ENCODE results near the gene SMIM36.

Gene SMIM36

GRCh38 chr17:55543709-55544108, 32.5 kb upstream of the SMIM36 start:
- Histone ChIP-seq H3K27me3 (replicated peaks; ENCODE audit: insufficient read depth, low read length) (no peaks in the 10 kb centered on the region), H3K4me2 (ENCODE audit: low read depth, low read length) (no peak overlapping the region), H3K9me3 (replicated peaks; ENCODE audit: insufficient read depth, low read length) (no peaks in the 10 kb centered on the region), H3K9me2 (replicated peaks; ENCODE audit: insufficient read depth, low read length) (no peaks in the 10 kb centered on the region), H3K27ac (ENCODE audit: low read length) (no peak overlapping the region), H2AFZ (ENCODE audit: low read length) (no peak overlapping the region), H4K20me1 (ENCODE audit: insufficient read depth, low read length) (no peaks in the 10 kb centered on the region), H3K4me1 (ENCODE audit: low read length) (no peaks in the 10 kb centered on the region), H3K9ac (ENCODE audit: low read length) (no peak overlapping the region), H3K36me3 (replicated peaks; ENCODE audit: insufficient read depth, low read length) (no peaks in the 10 kb centered on the region), H3K4me3 (ENCODE audit: low read length) (no peak overlapping the region), H3F3A (ENCODE audit: insufficient read depth, low read length) (no peaks in the 10 kb centered on the region), H3K79me2 (ENCODE audit: low read length) (no peaks in the 10 kb centered on the region)
- no peak for DNase-seq
- TF ChIP-seq EZH2 (optimal IDR thresholded peaks at IDR 0.05; ENCODE audit: low read depth, low read length) (no peak), CTCF (IDR thresholded peaks at IDR 0.05; ENCODE audit: low read length) (no peak), EZH2phosphoT487 (IDR thresholded peaks at IDR 0.05; ENCODE audit: low read length) (no peak)

GRCh38 chr17:55540414-55541091, 29.3 kb upstream of the SMIM36 start:
- Histone ChIP-seq H3K4me3 (ENCODE audit: low read length) (no peak overlapping the region), H4K20me1 (ENCODE audit: insufficient read depth, low read length) (no peaks in the 10 kb centered on the region), H3K9me3 (replicated peaks; ENCODE audit: insufficient read depth, low read length) (no peaks in the 10 kb centered on the region), H3K9me2 (replicated peaks; ENCODE audit: insufficient read depth, low read length) (no peaks in the 10 kb centered on the region), H3K4me1 (ENCODE audit: low read length) (no peaks in the 10 kb centered on the region), H2AFZ (ENCODE audit: low read length) (no peak overlapping the region), H3K4me2 (ENCODE audit: low read depth, low read length) (no peak overlapping the region), H3K36me3 (replicated peaks; ENCODE audit: insufficient read depth, low read length) (no peaks in the 10 kb centered on the region), H3F3A (ENCODE audit: insufficient read depth, low read length) (no peaks in the 10 kb centered on the region), H3K27me3 (replicated peaks; ENCODE audit: insufficient read depth, low read length) (no peaks in the 10 kb centered on the region), H3K9ac (ENCODE audit: low read length) (no peak overlapping the region), H3K27ac (ENCODE audit: low read length) (no peak overlapping the region), H3K79me2 (ENCODE audit: low read length) (no peaks in the 10 kb centered on the region)
- no peak for DNase-seq
- TF ChIP-seq EZH2phosphoT487 (IDR thresholded peaks at IDR 0.05; ENCODE audit: low read length) (no peak), CTCF (IDR thresholded peaks at IDR 0.05; ENCODE audit: low read length) (no peak), EZH2 (optimal IDR thresholded peaks at IDR 0.05; ENCODE audit: low read depth, low read length) (no peak)

GRCh38 chr17:55536205-55536604, 25.0 kb upstream of the SMIM36 start:
- DNase-seq: no peak
- Histone ChIP-seq H3K9me3 (replicated peaks; ENCODE audit: insufficient read depth, low read length) (no peaks in the 10 kb centered on the region), H3K4me3 (ENCODE audit: low read length) (no peak overlapping the region), H4K20me1 (ENCODE audit: insufficient read depth, low read length) (no peaks in the 10 kb centered on the region), H2AFZ (ENCODE audit: low read length) (no peak overlapping the region), H3K27ac (ENCODE audit: low read length) (no peak overlapping the region), H3K9ac (ENCODE audit: low read length) (no peak overlapping the region), H3K79me2 (ENCODE audit: low read length) (no peaks in the 10 kb centered on the region), H3K36me3 (replicated peaks; ENCODE audit: insufficient read depth, low read length) (no peaks in the 10 kb centered on the region), H3K4me1 (ENCODE audit: low read length) (no peaks in the 10 kb centered on the region), H3K9me2 (replicated peaks; ENCODE audit: insufficient read depth, low read length) (no peaks in the 10 kb centered on the region), H3K27me3 (replicated peaks; ENCODE audit: insufficient read depth, low read length) (no peaks in the 10 kb centered on the region), H3F3A (ENCODE audit: insufficient read depth, low read length) (no peaks in the 10 kb centered on the region), H3K4me2 (ENCODE audit: low read depth, low read length) (no peak overlapping the region)
- TF ChIP-seq EZH2 (optimal IDR thresholded peaks at IDR 0.05; ENCODE audit: low read depth, low read length): no peak
- TF ChIP-seq EZH2phosphoT487 (IDR thresholded peaks at IDR 0.05; ENCODE audit: low read length): no peak
- TF ChIP-seq CTCF (IDR thresholded peaks at IDR 0.05; ENCODE audit: low read length): no peak
